Naive thymus-derived CD8-positive, alpha-beta T cell (primary cell): Measurements from ENCODE around the gene NCK2. TPM values are rescaled to one million over a fixed set of nuclear protein-coding genes. Genes with fewer than 3 reads are reported as not detected.

Experiments used
- ATAC-seq, 2 donors: fragments of 150-1000 bp; cut with Tn5 transposase in 1 of 2; sonication (Bioruptor Pico), chemical (Tn5 transposase) in 1 of 2; 1 replicate in 1 of 2; 2 replicates in 1 of 2; pipeline ENCODE4 v1.10.0; 2021; ENCODE audit warnings: mild to moderate bottlenecking in 2 of 2, moderate library complexity in 2 of 2
- POLR2A ChIA-PET: fragments of 350-600 bp; sonication (Branson Sonifier 250); formaldehyde crosslinking; loops from one replicate; lab custom pipeline; 2021; ENCODE audit warnings: antibody characterized with exemption; lab: Charles Lee
- DNase-seq, 10 donors: peaks; one replicate each; pipeline versions ENCODE4 v3.0.0 to v3.0.0-alpha.2; 2020 to 2022
- H3K27ac Mint-ChIP-seq, 10 donors: one replicate each; pipeline ENCODE4 v1.8.0; 2020 to 2022; ENCODE audit warnings: mild to moderate bottlenecking in 10 of 10, mixed read lengths in 10 of 10, moderate library complexity in 4 of 10, inconsistent platforms in 1 of 10
- H3K27me3 Mint-ChIP-seq, 5 donors: one replicate each; pipeline ENCODE4 v1.8.0; 2021 to 2022; ENCODE audit warnings: mixed read lengths in 5 of 5
- H3K36me3 Mint-ChIP-seq, 3 donors: one replicate each; pipeline ENCODE4 v1.8.0; 2020 to 2022; ENCODE audit warnings: mixed read lengths in 3 of 3, mild to moderate bottlenecking in 2 of 3, inconsistent platforms in 1 of 3
- H3K4me1 Mint-ChIP-seq, 4 donors: one replicate each; pipeline ENCODE4 v1.8.0; 2021 to 2022; ENCODE audit warnings: mixed read lengths in 4 of 4
- H3K4me3 Mint-ChIP-seq, 10 donors: one replicate each; pipeline ENCODE4 v1.8.0; 2020 to 2022; ENCODE audit warnings: mild to moderate bottlenecking in 10 of 10, mixed read lengths in 10 of 10, moderate library complexity in 6 of 10, inconsistent platforms in 1 of 10
- H3K9me3 Mint-ChIP-seq, 9 donors: one replicate each; pipeline ENCODE4 v1.8.0; 2020 to 2022; ENCODE audit warnings: mixed read lengths in 9 of 9, mild to moderate bottlenecking in 3 of 9, inconsistent platforms in 1 of 9, moderate library complexity in 1 of 9
- polyA plus RNA-seq, 3 donors: library from polyadenylated mRNA; unstranded; fragments of 300-500 nt; fragmentation: Illumina TruSeq; gene quantifications; one replicate each; pipeline ENCODE4 v1.2.3, GENCODE V29; 2021
- total RNA-seq, 8 experiments: library from RNA in 2 of 8; stranded (reverse) in 2 of 8; gene quantifications; one replicate each; pipeline ENCODE4 v1.2.3 and lab custom pipeline; 2021 to 2026

The NCK2 gene
- total and polyA plus RNA-seq, 5 experiments from 2014 or later = 36.6 to 124 (median 110) TPM

- DNase-seq (no peak), ATAC-seq (no peak)
- Mint-ChIP-seq H3K27me3 (no peaks in the 10 kb centered on the region), H3K27ac (peak overlapping the region in 7 of 10 donors; percentile 0 to 89 (median 31)), H3K4me1 (peaks cover 31 to 76% (median 65%) of the 10 kb centered on the region in 4 donors), H3K36me3 (peaks cover 0 to 3% (median 0%) of the 10 kb centered on the region in 3 donors), H3K4me3 (peak overlapping the region in 2 of 10 donors; percentile 18 to 24), H3K9me3 (peaks cover 0 to 11% (median 0%) of the 10 kb centered on the region in 9 donors)
- POLR2A ChIA-PET = interaction anchor here (1.6 kb wide), 1 partner anchor 10 kb away, joined by 4 read pairs; no protein-coding TSS in a partner anchor
Observed at GRCh38 chr2:105924932-105925331, 180.2 kb downstream of the NCK2 start.

DNA sequence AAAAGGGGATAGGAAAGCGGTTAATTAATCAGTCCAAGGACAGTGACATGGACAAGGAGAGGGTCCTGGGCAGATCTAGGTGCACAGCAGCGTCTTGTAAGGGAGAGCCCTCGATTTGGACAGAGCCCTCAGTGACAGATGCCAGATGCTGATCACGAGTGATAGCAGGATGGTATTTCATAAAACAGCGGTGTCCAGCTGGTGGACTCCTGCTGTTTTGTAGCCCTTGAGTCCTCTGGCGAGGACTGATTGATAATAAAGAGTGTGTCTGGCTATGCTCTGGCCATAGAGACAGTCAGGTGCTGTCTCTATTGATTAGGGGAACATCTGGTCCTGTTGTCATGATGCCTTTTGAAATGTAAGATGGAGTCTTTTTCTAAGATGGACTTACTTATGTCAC is 180.7 kb downstream of the NCK2 start:
- ATAC-seq (no peak), DNase-seq (no peak)
- POLR2A ChIA-PET = interaction anchor here (1.0 to 2.4 kb wide), 4 partner anchors 8 to 169 kb away, joined by 5 to 11 read pairs (median 8); no protein-coding TSS in a partner anchor
- peak overlapping the region in 2 of 10 donors; percentile 18 to 24 for H3K4me3 Mint-ChIP-seq
- H3K4me1 Mint-ChIP-seq = peaks cover 32 to 78% (median 65%) of the 10 kb centered on the region in 4 donors
- H3K27me3 Mint-ChIP-seq = no peaks in the 10 kb centered on the region
- H3K9me3 Mint-ChIP-seq = peaks cover 0 to 11% (median 0%) of the 10 kb centered on the region in 9 donors
- peaks cover 0 to 3% (median 0%) of the 10 kb centered on the region in 3 donors for H3K36me3 Mint-ChIP-seq
- H3K27ac Mint-ChIP-seq = peak overlapping the region in 7 of 10 donors; percentile 0 to 89 (median 41)

GRCh38 chr2:105926960-105927678 is 182.4 kb downstream of the NCK2 start:
- Mint-ChIP-seq H3K4me1 (peaks cover 37 to 80% (median 71%) of the 10 kb centered on the region in 4 donors), H3K36me3 (no peaks in the 10 kb centered on the region), H3K27ac (peak overlapping the region in 9 of 10 donors; percentile 88 to 96 (median 93)), H3K4me3 (peak overlapping the region; percentile 22 to 74 (median 60)), H3K27me3 (no peaks in the 10 kb centered on the region), H3K9me3 (peaks cover 0 to 3% (median 0%) of the 10 kb centered on the region in 9 donors)
- peak; percentile 33 to 85 (median 60) for DNase-seq
- POLR2A ChIA-PET = interaction anchor here (0.9 to 2.4 kb wide), 10 partner anchors 8 to 181 kb away, joined by 3 to 11 read pairs (median 4); no protein-coding TSS in a partner anchor
- peak; percentile 85 to 86 for ATAC-seq

DNA sequence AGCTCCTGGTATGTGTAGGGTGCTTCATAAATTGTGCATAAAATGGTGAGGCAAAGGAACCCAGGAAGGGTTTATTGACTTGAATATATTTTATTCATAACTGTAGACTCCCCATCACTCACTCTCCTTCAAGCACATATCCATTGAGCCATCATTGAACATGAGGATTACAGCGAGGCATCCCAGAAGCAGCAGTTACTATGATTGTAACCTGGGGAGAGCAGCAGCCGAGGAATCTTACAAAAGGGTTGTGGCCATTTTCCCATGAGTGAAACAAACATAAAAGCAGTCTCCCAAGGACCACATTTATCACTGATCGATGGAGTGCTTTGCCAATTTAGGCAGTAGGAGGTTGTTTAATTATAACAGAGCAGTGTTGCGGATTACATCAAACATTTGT is 183.4 kb downstream of the NCK2 start:
- Mint-ChIP-seq H3K4me1 (peaks cover 38 to 78% (median 73%) of the 10 kb centered on the region in 4 donors), H3K4me3 (peak overlapping the region in 7 of 10 donors; percentile 6 to 67 (median 46)), H3K27me3 (no peaks in the 10 kb centered on the region), H3K9me3 (peaks cover 0 to 2% (median 0%) of the 10 kb centered on the region in 9 donors), H3K36me3 (no peaks in the 10 kb centered on the region), H3K27ac (peak overlapping the region in 9 of 10 donors; percentile 88 to 96 (median 93))
- ATAC-seq (no peak), DNase-seq (no peak)
- POLR2A ChIA-PET = interaction anchor here (1.4 to 2.7 kb wide), 8 partner anchors 9 to 182 kb away, joined by 3 to 18 read pairs (median 10); no protein-coding TSS in a partner anchor

DNA sequence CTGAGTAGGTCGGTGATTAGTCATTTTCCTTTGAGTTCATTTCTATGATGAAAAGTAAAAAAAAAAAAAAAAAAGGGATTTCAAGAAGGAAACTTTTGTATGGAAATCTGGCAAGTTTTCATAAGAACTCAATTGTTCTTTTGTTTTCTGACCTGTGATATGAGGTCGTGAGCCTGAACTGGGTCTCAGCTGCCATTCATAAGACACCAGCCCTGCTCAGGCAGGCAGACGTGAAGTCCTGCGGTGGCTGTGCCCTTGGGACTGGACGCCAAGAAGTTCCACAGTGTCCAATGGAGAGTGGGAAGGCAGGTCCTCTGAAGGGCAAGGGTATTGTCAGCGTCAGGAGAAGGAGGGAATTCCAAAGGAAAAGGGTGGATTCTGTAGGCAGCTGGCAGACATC is 183.9 kb downstream of the NCK2 start:
- H3K4me3 Mint-ChIP-seq = peak overlapping the region in 8 of 10 donors; percentile 36 to 62 (median 52)
- peaks cover 0 to 2% (median 0%) of the 10 kb centered on the region in 9 donors for H3K9me3 Mint-ChIP-seq
- DNase-seq = no peak
- peaks cover 39 to 78% (median 69%) of the 10 kb centered on the region in 4 donors for H3K4me1 Mint-ChIP-seq
- H3K27ac Mint-ChIP-seq = peak overlapping the region in 9 of 10 donors; percentile 20 to 96 (median 93)
- no peaks in the 10 kb centered on the region for H3K36me3 Mint-ChIP-seq
- ATAC-seq = no peak
- no peaks in the 10 kb centered on the region for H3K27me3 Mint-ChIP-seq
- POLR2A ChIA-PET = interaction anchor here (0.6 to 2.7 kb wide), 15 partner anchors 9 to 232 kb away, joined by 3 to 18 read pairs (median 5); no protein-coding TSS in a partner anchor

- DNase-seq (peak in 9 of 10 donors; percentile 9 to 77 (median 54)), ATAC-seq (peak; percentile 75 to 82)
- Mint-ChIP-seq H3K27ac (peak overlapping the region in 9 of 10 donors; percentile 80 to 96 (median 93)), H3K9me3 (peaks cover 0 to 2% (median 0%) of the 10 kb centered on the region in 9 donors), H3K4me3 (peak overlapping the region in 9 of 10 donors; percentile 36 to 82 (median 68)), H3K27me3 (no peaks in the 10 kb centered on the region), H3K4me1 (peaks cover 41 to 71% (median 62%) of the 10 kb centered on the region in 4 donors), H3K36me3 (no peaks in the 10 kb centered on the region)
- POLR2A ChIA-PET = interaction anchor here (0.7 to 2.7 kb wide), 21 partner anchors 10 to 231 kb away, joined by 3 to 18 read pairs (median 4); no protein-coding TSS in a partner anchor
Observed at GRCh38 chr2:105929516-105929915, 184.8 kb downstream of the NCK2 start.

GRCh38 chr2:105932582-105932981 is 187.9 kb downstream of the NCK2 start:
- Mint-ChIP-seq H3K27ac (peak overlapping the region in 5 of 10 donors; percentile 46 to 88 (median 86)), H3K36me3 (no peaks in the 10 kb centered on the region), H3K4me1 (peaks cover 31 to 43% (median 36%) of the 10 kb centered on the region in 4 donors), H3K4me3 (peak overlapping the region in 7 of 10 donors; percentile 8 to 53 (median 34)), H3K27me3 (no peaks in the 10 kb centered on the region), H3K9me3 (peaks cover 0 to 2% (median 0%) of the 10 kb centered on the region in 9 donors)
- POLR2A ChIA-PET = interaction anchor here (2.4 kb wide), 1 partner anchor 120 kb away, joined by 8 read pairs; no protein-coding TSS in a partner anchor
- ATAC-seq (no peak), DNase-seq (no peak)

- peaks cover 0 to 10% (median 2%) of the 10 kb centered on the region in 9 donors for H3K9me3 Mint-ChIP-seq
- ATAC-seq (no peak), DNase-seq (no peak)
- H3K27ac Mint-ChIP-seq = no peak overlapping the region
- peaks cover 0 to 9% (median 0%) of the 10 kb centered on the region in 3 donors for H3K36me3 Mint-ChIP-seq
- peaks cover 22 to 36% (median 29%) of the 10 kb centered on the region in 4 donors for H3K4me1 Mint-ChIP-seq
- POLR2A ChIA-PET = interaction anchor here (0.8 to 2.5 kb wide), 9 partner anchors 8 to 187 kb away, joined by 3 to 15 read pairs (median 4); no protein-coding TSS in a partner anchor
- H3K27me3 Mint-ChIP-seq = no peaks in the 10 kb centered on the region
- H3K4me3 Mint-ChIP-seq = peak overlapping the region in 1 of 10 donors; percentile 1
Observed at GRCh38 chr2:105933906-105934305, 189.2 kb downstream of the NCK2 start.

- Mint-ChIP-seq H3K27me3 (no peaks in the 10 kb centered on the region), H3K36me3 (peaks cover 0 to 11% (median 3%) of the 10 kb centered on the region in 3 donors), H3K9me3 (peaks cover 0 to 13% (median 5%) of the 10 kb centered on the region in 9 donors), H3K4me1 (peaks cover 16 to 30% (median 25%) of the 10 kb centered on the region in 4 donors), H3K4me3 (no peak overlapping the region), H3K27ac (no peak overlapping the region)
- POLR2A ChIA-PET = interaction anchor here (0.8 to 2.5 kb wide), 13 partner anchors 8 to 188 kb away, joined by 3 to 15 read pairs (median 4); no protein-coding TSS in a partner anchor
- DNase-seq (peak in 7 of 10 donors; percentile 13 to 65 (median 39)), ATAC-seq (peak; percentile 72 to 75)
Observed at GRCh38 chr2:105934467-105934866, 189.8 kb downstream of the NCK2 start.

DNA sequence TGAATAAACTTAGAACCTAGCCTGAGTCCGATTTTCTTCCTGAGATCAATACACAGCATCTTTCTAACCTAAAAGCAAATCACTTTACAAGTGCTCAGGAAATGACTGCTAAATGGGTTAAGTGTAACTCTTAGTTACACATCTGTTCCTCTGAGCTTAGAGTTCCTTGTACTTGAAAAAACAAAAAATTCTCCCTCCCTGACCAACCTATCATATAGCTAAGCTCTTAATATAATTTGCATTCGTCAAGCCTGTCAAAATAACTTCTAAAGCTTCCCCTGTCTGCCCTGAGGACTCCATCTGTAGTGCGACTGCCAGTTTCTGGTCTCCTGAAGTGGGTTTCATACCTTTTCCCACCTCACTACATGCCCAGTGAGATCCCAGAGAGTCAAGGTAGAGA is 190.4 kb downstream of the NCK2 start:
- Mint-ChIP-seq H3K9me3 (peaks cover 0 to 16% (median 7%) of the 10 kb centered on the region in 9 donors), H3K4me1 (peaks cover 12 to 24% (median 21%) of the 10 kb centered on the region in 4 donors), H3K36me3 (peaks cover 0 to 13% (median 5%) of the 10 kb centered on the region in 3 donors), H3K27ac (no peak overlapping the region), H3K4me3 (no peak overlapping the region), H3K27me3 (no peaks in the 10 kb centered on the region)
- POLR2A ChIA-PET = interaction anchor here (0.9 to 2.5 kb wide), 10 partner anchors 9 to 188 kb away, joined by 3 to 15 read pairs (median 4); no protein-coding TSS in a partner anchor
- ATAC-seq (peak; percentile 90 to 95), DNase-seq (peak in 5 of 10 donors; percentile 3 to 65 (median 47))

GRCh38 chr2:105936954-105937353 is 192.2 kb downstream of the NCK2 start:
- POLR2A ChIA-PET = no interaction called here
- Mint-ChIP-seq H3K27ac (no peak overlapping the region), H3K9me3 (peaks cover 0 to 16% (median 8%) of the 10 kb centered on the region in 9 donors), H3K4me3 (no peak overlapping the region), H3K36me3 (peaks cover 0 to 13% (median 5%) of the 10 kb centered on the region in 3 donors), H3K4me1 (peaks cover 1 to 15% (median 9%) of the 10 kb centered on the region in 4 donors), H3K27me3 (no peaks in the 10 kb centered on the region)
- DNase-seq (no peak), ATAC-seq (no peak)
